Stimulated activated CD4-positive, alpha-beta T cell treated with anti-CD3 and anti-CD28 coated beads, Interleukin-15, amount 100 ng/mL, for 1 hour (primary cell): Measurements from ENCODE around the gene ENO3.
A peak's percentile ranks its signal among the peaks of the same experiment; 100 is the strongest.

Experiments used
- DNase-seq, 2 donors: peaks; one replicate each; pipeline ENCODE4 v3.0.0-alpha.2; 2020; ENCODE audit warnings: low read depth in 1 of 2, low spot score in 1 of 2

ENO3 gene

GRCh38 chr17:4972752-4973151 is 21.8 kb downstream of the ENO3 start:
- no peak for DNase-seq

GRCh38 chr17:4973256-4974114 is 22.6 kb downstream of the ENO3 start:
- DNase-seq: no peak

- DNase-seq: no peak
Measured at GRCh38 chr17:4974115-4974670, 23.3 kb downstream of the ENO3 start.

- no peak for DNase-seq
Measured at GRCh38 chr17:4978726-4979125, 27.8 kb downstream of the ENO3 start.

- DNase-seq: no peak
Measured at GRCh38 chr17:4980644-4981216, 29.8 kb downstream of the ENO3 start.

GRCh38 chr17:4982305-4982704 is 31.4 kb downstream of the ENO3 start:
- no peak for DNase-seq

- no peak for DNase-seq
Measured at GRCh38 chr17:4986403-4986802, 35.5 kb downstream of the ENO3 start.

GRCh38 chr17:4986951-4987766 is 36.2 kb downstream of the ENO3 start, which contains the start of gene CAMTA2:
CAMTA2 (minus strand) TSS chr17:4987675; CDS start chr17:4986222, 1,453 bp downstream.
- peak; percentile 71 to 84 for DNase-seq

- no peak for DNase-seq
Measured at GRCh38 chr17:4987767-4988567, 37.0 kb downstream of the ENO3 start.

GRCh38 chr17:4994081-4994595 is 43.2 kb downstream of the ENO3 start:
- no peak for DNase-seq

- DNase-seq: peak; percentile 84
Measured at GRCh38 chr17:4997302-4998026, 46.5 kb downstream of the ENO3 start, which contains the start of the genes INCA1 and KIF1C. INCA1 (minus strand) TSS chr17:4997522; CDS start chr17:4994437, 3,085 bp downstream. KIF1C (plus strand) TSS chr17:4997950; CDS start chr17:5000247, 2,297 bp downstream.

GRCh38 chr17:4998027-4998731 is 47.3 kb downstream of the ENO3 start:
- no peak for DNase-seq

- DNase-seq: no peak
Measured at GRCh38 chr17:4998732-4999429, 48.0 kb downstream of the ENO3 start.

GRCh38 chr17:4999430-5000093 is 48.6 kb downstream of the ENO3 start:
- DNase-seq: no peak

GRCh38 chr17:5000237-5000639 is 49.3 kb downstream of the ENO3 start:
- no peak for DNase-seq

GRCh38 chr17:5002121-5002788 is 51.3 kb downstream of the ENO3 start:
- DNase-seq: no peak

- DNase-seq: no peak
Measured at GRCh38 chr17:5003214-5003867, 52.4 kb downstream of the ENO3 start.
